ENCODE results near the gene ARFGAP1.

DNA sequence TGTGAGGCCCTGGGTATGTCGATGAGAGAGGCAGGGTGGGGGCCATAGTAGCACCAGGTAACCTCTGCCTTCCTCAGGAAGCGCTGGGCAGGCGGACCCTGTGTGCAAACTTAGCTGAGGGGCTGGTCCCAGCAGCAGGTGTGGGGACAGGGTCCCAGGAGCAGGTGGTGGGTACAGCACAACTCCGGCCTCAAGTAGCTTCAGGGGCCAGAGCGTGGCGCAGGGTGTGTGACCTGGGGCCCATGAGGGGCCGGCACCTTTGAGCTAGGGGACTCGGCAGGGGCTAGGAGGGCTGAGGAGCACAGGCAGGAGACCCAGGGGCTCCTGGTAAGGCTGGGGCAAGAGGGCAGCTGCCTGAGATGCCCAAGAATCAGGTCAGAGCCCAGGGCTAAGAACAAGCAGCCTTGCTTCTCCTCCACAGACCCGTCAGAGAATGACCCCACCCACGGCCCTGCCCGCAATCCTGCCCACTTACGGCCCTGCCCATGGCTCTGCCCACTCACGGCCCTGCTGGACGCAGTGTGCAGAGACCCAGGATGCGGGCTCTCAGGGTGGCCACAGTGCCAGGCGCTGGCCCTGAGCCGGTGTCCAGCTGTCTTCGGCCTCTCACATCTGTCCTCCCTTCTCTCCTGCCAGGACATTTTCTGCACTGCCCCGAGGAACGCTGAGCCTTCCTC is 57.6 kb downstream of the ARFGAP1 start:
- TF ChIP-seq POLR2A (IDR thresholded peaks at IDR 0.05; ENCODE audit: low read length), result no peak
- no peak for TF ChIP-seq GATA1 (IDR thresholded peaks at IDR 0.05; ENCODE audit: low read depth, low read length)

Measured in erythroblast (primary cell).